ENCODE results near the gene STK32A.

GRCh38 chr5:147436596-147436995 lies 201.8 kb downstream of the STK32A start:
- TF ChIP-seq CTCF (IDR thresholded peaks at IDR 0.05) (no peak), EP300 (IDR thresholded peaks at IDR 0.05) (no peak), MAX (IDR thresholded peaks at IDR 0.05) (no peak), POLR2A (IDR thresholded peaks at IDR 0.05; ENCODE audit: low read length) (no peak), NFE2L2 (conservative IDR thresholded peaks at IDR 0.05; ENCODE audit: low read length) (no peak), REST (IDR thresholded peaks at IDR 0.05) (no peak), PBX3 (IDR thresholded peaks at IDR 0.05) (no peak)

Data from A549 (cell line).